Stimulated activated CD8-positive, alpha-beta memory T cell treated with anti-CD3 and anti-CD28 coated beads, Interleukin-4, amount 100 ng/mL, for 48 hours (primary cell): ENCODE results near the gene TGFB1.
"Not testable (repeated sequence)": the region's sequence is repeated elsewhere in the genome, so short reads cannot be mapped to it uniquely, and the experiment has no call there.

Source experiments
- DNase-seq: peaks from one replicate; pipeline ENCODE4 v3.0.0-alpha.2; 2020

TGFB1 gene

GRCh38 chr19:41298348-41298964 is 55.3 kb downstream of the TGFB1 start:
- peak; percentile 52 for DNase-seq

- no peak for DNase-seq
Observed at GRCh38 chr19:41297628-41298347, 55.9 kb downstream of the TGFB1 start.

- DNase-seq, result no peak
Observed at GRCh38 chr19:41296433-41296871, 57.3 kb downstream of the TGFB1 start.

- no peak for DNase-seq
Observed at GRCh38 chr19:41295499-41295898, 58.2 kb downstream of the TGFB1 start.

- DNase-seq, result no peak
Observed at GRCh38 chr19:41294393-41294792, 59.3 kb downstream of the TGFB1 start.

- not testable (repeated sequence) for DNase-seq
Observed at GRCh38 chr19:41289814-41290213, 63.9 kb downstream of the TGFB1 start.

GRCh38 chr19:41288673-41289530 is 64.8 kb downstream of the TGFB1 start:
- no peak for DNase-seq
